Measurements from ENCODE around the gene PRR27.

The PRR27 gene

DNA sequence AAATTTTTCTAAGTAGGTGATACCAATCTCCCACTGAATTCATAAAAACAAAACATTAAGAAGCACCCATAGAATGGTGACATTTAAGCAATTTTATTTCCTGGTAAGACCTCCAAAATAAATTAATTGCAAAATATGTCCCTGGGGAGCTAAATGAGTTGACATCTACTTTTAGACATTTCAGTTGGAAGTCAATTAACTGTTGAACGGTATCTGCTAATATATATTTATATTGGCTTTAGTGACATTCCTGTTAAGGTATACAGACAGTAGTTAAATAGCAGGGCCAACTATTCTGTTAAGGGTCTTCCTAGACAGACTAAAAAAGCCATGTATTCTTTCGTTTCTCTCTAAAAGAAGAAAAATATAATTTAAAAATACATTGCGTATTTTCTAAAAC is at the start of gene PRR27:
Gene PRR27 (plus strand): TSS at position 301 of the 400 bp plus-strand sequence. CDS start 139 bp downstream, outside the sequence.
- DNase-seq (ENCODE audit: low spot score): no peak

- no peak for DNase-seq (ENCODE audit: low spot score)
Measured at GRCh38 chr4:70110917-70111316, 43.1 kb upstream of the PRR27 start.

GRCh38 chr4:70113656-70114055 is 40.4 kb upstream of the PRR27 start:
- no peak for DNase-seq (ENCODE audit: low spot score)

DNA sequence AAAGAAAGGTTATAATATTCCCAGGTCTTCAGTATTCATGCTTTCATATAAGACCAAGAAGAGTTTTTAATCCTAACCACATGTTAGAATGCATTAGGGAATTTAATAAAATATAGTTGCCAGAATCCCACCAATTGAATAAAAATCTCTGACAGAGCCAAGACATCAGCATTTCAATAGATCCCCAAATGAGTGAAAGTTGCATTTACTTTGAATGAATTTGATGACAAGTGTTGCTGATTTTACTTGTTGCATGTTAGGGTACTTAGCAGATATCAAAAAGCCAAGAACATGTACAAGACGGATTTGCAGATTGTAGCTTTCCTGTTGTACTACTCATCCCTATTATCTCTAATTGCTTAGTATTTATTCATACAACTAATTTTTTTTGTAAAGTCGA is 39.9 kb upstream of the PRR27 start:
- no peak for DNase-seq (ENCODE audit: low spot score)

DNA sequence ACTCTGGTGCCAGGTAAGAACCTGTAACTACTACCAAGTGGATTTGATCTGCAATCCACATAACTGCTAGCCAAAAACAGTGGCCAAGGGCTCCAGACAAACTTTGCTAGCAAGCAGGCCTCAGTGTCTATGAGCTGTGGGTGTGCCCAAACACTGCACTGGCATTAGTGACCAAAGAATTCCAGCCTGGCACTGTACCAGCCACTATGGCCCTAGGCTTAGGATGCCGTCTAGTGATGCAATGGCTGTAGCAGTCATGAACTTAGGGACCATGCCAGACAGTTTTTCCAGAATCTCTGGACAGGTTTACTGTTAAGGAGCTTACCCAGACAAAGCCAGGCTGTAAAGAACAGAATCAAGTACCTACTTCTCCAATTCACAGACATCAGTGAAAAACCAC is 33.7 kb upstream of the PRR27 start:
- DNase-seq (ENCODE audit: low spot score): no peak

- no peak for DNase-seq (ENCODE audit: low spot score)
Measured at GRCh38 chr4:70133473-70133872, 20.6 kb upstream of the PRR27 start.

DNA sequence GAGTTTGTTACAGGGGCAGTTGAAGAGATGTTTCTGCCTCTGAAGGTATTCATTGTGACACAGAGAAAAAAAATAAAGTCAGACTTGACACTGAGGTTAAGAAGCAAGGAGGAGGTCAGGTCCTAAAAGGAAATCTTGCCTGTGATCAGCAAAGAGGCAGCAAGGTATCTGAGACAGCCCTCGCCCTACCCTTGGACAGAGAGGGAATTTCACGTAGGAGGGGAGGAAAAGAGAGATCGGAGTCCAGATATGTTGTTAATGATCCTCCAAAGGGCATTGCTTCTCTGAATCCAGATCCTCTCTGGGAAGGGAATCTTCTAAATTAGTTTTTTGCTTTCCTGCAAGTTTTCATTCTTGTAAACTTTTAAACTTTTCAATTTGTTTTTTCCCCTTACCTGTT is 15.3 kb upstream of the PRR27 start:
- no peak for DNase-seq (ENCODE audit: low spot score)

- no peak for DNase-seq (ENCODE audit: low spot score)
Measured at GRCh38 chr4:70151271-70151670, 2.8 kb upstream of the PRR27 start.

GRCh38 chr4:70152088-70152487 is 1.9 kb upstream of the PRR27 start:
- DNase-seq (ENCODE audit: low spot score): no peak

DNA sequence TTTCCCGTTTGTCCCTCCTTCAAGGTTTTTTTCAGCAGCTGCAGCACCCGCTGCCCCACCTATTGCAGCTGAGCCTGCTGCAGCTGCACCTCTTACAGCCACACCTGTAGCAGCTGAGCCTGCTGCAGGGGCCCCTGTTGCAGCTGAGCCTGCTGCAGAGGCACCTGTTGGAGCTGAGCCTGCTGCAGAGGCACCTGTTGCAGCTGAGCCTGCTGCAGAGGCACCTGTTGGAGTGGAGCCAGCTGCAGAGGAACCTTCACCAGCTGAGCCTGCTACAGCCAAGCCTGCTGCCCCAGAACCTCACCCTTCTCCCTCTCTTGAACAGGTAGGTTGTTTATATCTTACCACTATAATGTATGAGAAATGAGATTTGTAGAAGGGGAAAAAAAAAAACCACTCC is 4.5 kb downstream of the PRR27 start:
- DNase-seq (ENCODE audit: low spot score): no peak

DNA sequence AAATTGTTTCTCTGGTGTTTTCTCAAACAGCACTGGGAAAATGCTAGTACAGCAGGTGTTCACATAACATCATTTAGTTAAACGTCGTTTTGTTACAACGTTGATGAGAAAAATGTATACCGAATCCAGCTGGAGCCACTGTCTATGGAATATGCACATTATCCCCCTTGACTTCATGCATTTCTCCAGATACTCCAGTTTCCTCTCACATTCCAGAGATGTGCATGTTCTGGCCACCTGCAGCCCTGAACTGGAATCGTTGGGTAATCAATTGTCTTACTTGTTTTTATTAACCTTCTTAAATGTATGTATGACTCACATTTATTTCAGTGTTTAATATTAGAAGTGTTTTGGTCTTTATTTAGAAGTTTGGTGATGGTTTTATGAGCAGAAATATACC is 23.1 kb downstream of the PRR27 start:
- DNase-seq (ENCODE audit: low spot score): no peak

- DNase-seq (ENCODE audit: low spot score): no peak
Measured at GRCh38 chr4:70178075-70178660, 24.1 kb downstream of the PRR27 start.

GRCh38 chr4:70179811-70180210 is 25.8 kb downstream of the PRR27 start:
- DNase-seq (ENCODE audit: low spot score): no peak

DNA sequence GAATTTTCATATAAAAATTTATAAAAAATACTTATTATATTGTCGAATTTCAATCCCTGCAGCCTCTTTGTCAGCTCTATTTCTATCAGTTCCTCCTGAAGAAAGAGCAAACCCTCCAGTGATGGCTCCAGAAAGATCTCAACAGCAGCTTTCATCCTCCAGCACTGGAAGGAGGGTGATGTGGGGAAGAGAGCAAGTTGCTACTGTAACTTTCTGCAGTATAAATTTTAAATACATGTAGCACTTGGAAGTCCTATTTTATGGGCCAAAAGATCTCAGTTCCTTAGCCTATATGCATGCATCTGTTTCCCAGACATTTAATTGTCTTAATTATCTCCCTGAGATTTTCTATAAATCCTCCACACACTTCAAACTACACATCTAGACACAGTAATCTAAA is 27.8 kb downstream of the PRR27 start:
- no peak for DNase-seq (ENCODE audit: low spot score)

- DNase-seq (ENCODE audit: low spot score): no peak
Measured at GRCh38 chr4:70182517-70183167, 28.6 kb downstream of the PRR27 start.

GRCh38 chr4:70183168-70183939 is 29.3 kb downstream of the PRR27 start:
- peak; percentile 16 for DNase-seq (ENCODE audit: low spot score)

DNA sequence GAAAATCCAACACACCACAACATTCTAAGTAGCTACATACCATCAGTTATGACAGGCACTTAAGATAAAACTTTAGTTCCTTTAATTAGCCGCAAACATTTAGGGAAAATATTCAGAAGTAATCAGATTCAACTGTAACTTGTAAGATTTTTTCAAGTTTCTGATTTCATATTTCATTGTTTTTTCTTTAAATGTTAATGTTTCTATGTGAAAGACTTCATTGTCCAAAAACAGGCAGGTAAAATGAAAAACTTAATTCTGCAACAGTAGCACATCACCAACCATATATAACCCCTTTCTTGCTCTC is 29.9 kb downstream of the PRR27 start:
- no peak for DNase-seq (ENCODE audit: low spot score)

- no peak for DNase-seq (ENCODE audit: low spot score)
Measured at GRCh38 chr4:70187216-70187615, 33.2 kb downstream of the PRR27 start.

DNA sequence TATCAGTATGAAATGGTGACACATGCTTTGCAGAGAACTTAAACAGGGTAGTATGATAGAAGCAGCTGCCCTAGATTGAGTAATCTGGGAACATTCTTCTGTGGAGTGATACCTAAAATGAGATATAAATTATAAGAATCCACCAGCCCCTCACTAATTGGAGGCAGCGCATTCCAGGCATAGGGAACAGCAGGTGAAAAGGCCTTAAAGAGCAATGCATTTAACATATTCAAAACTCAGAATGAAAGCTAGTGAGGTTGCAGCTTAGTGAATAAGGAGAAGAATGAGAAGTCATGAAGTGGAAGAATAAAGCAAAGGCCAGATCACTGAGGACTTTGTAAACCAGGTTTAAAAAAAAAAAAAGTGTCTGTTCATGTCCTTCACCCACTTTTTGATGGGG is 36.5 kb downstream of the PRR27 start:
- DNase-seq (ENCODE audit: low spot score): no peak

DNA sequence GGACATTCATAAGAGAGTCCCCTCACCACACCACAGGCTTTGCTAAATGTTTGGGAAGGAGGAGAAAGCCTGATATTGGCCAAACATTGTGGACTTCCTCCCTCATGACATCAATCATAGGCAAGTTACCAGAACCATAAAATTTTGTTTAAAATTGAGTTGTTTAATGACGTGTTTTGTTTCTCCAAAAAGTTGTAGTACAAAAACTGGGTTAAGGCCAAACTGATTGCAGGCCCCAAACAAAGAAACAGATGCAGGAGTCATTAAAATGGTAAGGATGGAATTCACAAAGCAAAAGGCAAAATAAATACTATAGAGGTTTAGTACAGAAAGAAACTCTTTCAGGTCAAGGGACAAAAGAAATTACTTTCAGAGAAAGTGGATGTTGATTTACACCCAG is 37.6 kb downstream of the PRR27 start:
- DNase-seq (ENCODE audit: low spot score): no peak

DNA sequence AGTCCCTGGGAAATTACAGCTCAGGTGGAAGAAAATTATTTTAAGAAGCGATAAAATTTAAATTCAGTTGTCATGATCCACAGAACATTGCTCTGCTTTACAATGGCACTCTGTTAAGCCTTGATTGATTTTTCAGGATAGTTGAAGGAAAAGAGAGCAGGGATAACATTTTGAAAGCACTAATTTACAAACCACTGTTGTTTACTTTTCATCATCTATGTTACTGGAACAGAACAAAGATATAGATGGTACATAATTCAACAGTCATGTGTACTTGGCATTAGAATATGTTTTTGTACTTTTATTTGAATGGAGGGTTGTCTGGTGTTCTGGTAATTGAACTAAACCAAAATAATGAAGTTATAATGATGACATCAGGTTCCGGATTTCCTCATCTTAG is 38.9 kb downstream of the PRR27 start:
- no peak for DNase-seq (ENCODE audit: low spot score)

DNA sequence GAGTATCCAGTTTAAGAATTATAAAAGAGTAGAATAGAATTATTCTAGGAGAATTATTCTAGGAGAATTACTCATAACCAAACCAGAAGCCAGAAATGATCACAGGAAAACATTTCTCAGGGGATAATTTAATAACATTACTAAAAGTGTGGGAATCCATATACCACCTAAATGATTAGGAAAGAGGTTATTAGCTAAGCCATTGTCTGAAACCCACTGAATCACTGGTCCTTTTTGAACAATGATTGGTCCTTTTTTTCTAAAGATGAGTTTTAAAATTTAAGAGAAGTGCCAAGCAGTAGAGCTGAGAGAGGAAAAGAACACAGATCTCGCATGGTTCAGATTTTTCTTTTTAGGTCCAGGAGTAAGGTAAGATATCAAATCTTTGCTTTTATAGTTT is 41.4 kb downstream of the PRR27 start, which contains the start of gene ODAM:
Gene ODAM (plus strand): TSS at position 301 of the 400 bp plus-strand sequence. CDS start 819 bp downstream, outside the sequence.
- no peak for DNase-seq (ENCODE audit: low spot score)

DNA sequence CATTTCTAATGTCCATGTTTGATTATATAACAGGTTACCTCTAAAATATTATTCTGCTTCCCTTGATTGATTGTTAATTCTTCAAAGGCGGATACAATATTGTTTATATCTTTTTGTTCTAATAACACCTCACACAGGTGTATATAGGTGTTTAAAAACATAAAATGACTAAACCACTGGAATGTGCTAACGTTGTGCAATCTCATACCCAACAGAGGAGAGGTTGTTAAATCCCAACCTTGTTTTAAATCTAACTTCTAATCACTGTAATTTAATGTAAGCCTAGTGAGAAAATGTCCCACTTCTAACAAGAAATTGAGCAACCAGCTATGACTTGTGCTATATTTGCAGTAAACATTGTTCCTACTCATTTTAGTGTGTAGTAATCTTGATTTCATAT is 42.8 kb downstream of the PRR27 start:
- no peak for DNase-seq (ENCODE audit: low spot score)
